Right renal pelvis (tissue), 4 donors: ENCODE data around the gene VPREB1. TPM values are rescaled to one million over a fixed set of nuclear protein-coding genes. Genes with fewer than 3 reads are reported as not detected.
A peak's percentile ranks its signal among the peaks of the same experiment; 100 is the strongest.
"Not testable (repeated sequence)": the region's sequence is repeated elsewhere in the genome, so short reads cannot be mapped to it uniquely, and the experiment has no call there.

ENCODE experiments used
- DNase-seq, 4 donors: peaks; one replicate each; pipeline ENCODE4 v3.0.0-alpha.2; 2013; ENCODE audit warnings: low read depth in 4 of 4, low spot score in 3 of 4, missing footprints in 1 of 4
- polyA plus RNA-seq, 4 donors: library from polyadenylated mRNA; unstranded; fragments of 120-200 nt; gene quantifications; one replicate each; pipeline ENCODE4 v1.2.1, GENCODE V29; 2013; ENCODE audit not compliant: insufficient read length in 4 of 4

The VPREB1 gene, protein sequence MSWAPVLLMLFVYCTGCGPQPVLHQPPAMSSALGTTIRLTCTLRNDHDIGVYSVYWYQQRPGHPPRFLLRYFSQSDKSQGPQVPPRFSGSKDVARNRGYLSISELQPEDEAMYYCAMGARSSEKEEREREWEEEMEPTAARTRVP
- under 1 TPM; 0.14 to 0.44 (median 0.33) TPM for polyA plus RNA-seq

DNA sequence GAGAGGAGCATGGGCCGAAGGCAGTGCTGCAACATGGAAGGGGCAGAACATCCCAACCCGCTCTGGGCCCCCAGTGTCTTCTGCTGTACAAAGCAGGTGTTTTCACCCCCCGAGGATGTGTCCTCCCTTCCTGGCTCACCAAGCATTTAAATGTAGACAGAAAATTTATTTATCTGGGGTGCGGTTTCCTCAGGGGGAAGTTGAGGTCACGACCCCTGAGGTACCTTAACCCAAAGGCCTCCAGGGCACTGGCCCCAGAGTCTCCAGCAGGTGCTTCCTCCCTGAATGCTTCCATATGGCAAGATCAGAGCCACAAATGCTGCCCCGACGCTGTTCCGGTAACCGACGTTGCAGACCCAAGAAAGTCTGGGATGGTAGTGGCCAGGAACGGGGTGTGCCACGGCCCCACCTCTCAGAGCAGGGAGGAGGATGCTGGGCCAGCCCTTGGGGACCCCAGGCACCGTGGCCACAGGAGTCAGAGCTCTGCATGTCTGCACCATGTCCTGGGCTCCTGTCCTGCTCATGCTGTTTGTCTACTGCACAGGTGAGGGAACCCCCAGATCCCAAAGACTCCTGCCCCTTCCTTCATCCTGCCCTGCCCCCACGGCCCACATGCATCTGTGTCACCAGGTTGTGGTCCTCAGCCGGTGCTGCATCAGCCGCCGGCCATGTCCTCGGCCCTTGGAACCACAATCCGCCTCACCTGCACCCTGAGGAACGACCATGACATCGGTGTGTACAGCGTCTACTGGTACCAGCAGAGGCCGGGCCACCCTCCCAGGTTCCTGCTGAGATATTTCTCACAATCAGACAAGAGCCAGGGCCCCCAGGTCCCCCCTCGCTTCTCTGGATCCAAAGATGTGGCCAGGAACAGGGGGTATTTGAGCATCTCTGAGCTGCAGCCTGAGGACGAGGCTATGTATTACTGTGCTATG, at the start of gene VPREB1:
TSS of gene VPREB1 (plus strand) at position 471 of the 935 bp plus-strand sequence. CDS start at position 499, 28 bp downstream.
- no peak for DNase-seq

DNA sequence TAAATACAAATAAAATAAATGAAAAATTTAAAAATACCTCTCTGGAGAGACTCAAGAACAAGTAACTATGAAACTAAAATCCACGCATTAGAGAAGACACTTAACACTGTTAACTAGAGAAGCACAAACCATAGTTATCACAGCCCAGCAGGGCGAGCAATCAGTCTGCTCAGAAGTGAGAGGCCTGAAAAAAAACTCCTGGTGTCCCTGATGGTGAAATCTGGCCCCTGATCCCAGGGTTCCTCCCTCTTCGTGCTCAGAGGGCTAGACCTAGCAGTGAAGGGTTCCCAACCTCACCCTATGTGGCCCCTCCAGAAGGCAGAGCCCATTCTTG, 49.7 kb upstream of the VPREB1 start:
- DNase-seq, result no peak

DNA sequence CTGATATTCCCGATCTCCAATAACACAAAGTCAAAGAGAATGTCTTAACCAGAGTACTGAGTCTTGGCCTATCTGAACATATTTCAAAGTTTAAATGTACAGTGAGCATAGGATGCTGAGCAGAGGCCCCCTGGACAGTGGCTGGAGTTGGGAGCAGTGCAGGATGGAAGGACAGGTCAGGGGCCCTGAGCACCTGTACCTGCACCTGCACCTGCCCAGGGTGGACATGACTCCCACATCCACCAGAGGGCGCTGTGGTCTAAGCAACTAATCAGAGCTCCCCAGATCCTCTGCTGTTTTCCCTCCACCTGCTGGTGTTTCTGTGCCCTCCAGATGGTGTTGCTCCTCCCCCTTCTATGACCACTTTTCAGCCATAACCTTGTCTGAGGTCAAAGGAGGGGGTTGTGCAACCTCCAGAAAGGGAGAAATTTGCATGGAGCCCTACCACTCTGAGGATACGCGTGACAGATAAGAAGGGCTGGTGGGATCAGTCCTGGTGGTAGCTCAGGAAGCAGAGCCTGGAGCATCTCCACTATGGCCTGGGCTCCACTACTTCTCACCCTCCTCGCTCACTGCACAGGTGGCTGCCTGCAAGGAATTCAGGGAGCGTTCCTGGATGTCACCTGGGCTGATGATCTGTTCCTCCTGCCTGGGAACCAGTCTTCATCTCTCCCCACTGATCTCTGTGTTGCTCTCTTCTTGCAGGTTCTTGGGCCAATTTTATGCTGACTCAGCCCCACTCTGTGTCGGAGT, 49.1 kb upstream of the VPREB1 start:
- DNase-seq, result peak in 2 of 4 donors; percentile 49 to 56

DNA sequence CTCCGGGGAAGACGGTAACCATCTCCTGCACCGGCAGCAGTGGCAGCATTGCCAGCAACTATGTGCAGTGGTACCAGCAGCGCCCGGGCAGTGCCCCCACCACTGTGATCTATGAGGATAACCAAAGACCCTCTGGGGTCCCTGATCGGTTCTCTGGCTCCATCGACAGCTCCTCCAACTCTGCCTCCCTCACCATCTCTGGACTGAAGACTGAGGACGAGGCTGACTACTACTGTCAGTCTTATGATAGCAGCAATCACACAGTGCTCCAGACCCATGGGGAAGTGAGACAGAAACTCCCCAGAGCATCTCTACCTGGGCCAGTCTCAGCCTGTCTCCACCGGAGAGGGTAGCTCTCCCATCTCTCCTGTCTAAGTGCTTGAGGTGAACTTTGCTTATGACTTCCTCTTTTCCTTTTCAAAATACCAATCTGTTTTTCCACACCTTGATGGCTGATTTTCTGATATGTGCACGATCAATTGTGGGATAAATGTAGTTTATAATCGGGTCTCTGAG, 48.5 kb upstream of the VPREB1 start:
- no peak for DNase-seq

DNA sequence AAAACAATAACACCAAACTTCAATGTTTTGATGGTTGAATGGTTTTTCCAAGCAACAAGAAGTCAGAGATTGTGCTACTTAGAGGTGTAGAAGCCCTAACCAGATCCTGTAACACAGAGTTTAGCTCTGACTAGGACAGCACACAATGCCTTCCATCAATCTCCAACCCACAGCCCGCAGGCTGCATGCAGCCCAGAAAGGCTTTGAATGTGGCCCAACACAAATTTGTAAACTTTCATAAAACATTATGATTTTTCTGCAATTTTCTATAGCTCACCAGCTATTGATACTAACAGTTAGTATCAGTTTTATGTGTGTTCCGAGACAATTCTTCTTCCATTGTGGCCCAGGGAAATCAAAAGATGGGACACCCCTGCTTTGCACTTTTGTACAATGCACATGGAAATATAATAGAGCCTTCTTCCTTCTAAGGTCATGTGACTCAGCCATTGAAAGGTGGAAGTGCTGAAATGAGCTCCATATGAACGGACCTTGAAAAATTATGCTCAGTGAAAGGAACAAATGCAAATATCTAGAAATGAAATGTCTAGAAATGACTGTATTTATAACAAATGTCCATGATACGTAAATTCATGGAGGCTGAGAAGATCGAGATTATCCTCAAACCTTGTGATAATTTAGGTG, 47.6 kb upstream of the VPREB1 start:
- DNase-seq, result no peak

DNA sequence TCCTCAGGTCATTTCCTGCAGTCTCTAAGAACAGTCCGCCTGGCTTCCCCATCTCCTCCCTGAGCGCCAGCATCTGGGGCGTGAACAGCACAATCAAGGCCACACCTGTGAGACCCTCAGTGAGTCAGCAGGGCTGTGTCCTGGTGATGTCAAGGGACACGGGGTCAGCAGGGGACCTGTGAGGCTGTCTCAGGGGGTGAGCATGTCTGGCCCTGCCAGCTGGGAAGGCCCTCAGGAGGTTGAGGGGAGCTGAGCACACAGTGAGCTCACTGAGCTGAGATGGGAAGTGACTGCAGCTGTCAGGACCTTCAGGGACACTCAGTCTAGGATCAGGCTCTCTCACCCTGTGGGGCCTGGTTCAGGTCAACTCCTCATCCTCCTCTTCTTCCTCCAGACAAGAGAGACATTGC, 46.6 kb upstream of the VPREB1 start:
- no peak for DNase-seq

DNA sequence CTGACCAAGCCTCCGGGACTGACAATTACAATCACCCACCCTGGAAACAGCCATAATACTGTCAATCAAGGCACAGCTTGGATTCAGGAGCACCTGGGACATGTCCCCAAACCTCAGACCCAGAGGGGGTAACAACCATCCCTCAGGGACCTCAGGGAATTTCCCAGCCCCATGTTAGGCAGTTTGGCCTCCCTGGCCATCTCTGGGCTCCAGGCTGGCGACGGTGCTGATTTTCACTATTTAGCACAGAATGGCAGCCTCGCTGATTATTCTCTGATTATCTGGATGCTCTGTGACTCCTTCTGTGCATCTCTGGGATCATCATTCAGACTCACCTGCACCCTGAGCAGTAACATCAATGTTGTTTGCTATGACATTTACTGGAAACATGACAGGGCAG, 45.8 kb upstream of the VPREB1 start:
- no peak for DNase-seq

DNA sequence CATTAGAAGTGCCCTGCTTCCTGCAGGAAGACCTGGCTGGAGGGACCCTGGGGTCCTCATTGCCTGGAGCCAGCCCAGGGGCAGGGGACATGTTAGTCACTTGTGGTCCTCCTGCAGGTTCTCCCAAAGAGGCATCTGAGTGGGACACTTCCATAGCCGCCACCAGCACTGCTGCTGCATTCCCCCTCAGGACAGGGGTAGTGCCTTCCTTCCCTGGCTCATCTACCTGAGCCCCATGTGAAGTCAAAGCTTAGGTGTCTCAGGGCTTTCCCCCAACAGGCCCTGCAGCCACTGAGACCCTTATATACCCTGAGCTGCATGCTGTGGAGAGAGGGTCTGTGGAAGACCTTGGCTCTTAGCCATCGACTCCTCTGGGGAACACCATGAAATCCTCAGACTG, 45.0 kb upstream of the VPREB1 start:
- no peak for DNase-seq

DNA sequence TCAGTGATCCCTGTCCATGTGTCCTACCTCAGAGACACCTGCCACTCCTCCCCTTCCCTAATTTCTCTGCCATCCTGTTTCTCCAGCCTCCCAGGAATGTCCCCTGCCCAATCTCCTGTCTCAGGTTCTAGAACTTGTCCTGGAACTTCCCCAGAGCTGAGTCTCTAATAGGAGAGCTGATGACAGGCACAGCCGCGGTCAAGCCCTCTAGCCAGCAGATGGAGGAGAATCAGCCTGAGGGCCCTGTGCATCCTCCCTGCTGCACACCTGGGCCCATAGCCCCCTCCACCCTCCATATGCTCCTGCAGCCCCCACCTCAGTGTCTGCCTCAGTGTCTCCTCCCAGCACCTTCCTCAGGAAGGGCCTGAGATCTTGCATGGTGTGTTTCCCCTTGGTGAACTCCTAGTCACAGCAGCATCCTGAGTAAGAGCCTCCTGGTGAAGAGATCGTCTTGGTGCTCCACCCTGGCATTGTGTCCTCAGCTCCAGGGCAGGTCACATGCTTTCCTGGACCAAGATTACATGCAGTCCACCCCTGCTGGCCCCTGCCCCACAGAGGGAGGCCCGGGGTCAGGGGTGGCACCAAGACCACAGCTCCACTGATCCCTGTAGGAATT, 43.9 kb upstream of the VPREB1 start:
- DNase-seq, result no peak

DNA sequence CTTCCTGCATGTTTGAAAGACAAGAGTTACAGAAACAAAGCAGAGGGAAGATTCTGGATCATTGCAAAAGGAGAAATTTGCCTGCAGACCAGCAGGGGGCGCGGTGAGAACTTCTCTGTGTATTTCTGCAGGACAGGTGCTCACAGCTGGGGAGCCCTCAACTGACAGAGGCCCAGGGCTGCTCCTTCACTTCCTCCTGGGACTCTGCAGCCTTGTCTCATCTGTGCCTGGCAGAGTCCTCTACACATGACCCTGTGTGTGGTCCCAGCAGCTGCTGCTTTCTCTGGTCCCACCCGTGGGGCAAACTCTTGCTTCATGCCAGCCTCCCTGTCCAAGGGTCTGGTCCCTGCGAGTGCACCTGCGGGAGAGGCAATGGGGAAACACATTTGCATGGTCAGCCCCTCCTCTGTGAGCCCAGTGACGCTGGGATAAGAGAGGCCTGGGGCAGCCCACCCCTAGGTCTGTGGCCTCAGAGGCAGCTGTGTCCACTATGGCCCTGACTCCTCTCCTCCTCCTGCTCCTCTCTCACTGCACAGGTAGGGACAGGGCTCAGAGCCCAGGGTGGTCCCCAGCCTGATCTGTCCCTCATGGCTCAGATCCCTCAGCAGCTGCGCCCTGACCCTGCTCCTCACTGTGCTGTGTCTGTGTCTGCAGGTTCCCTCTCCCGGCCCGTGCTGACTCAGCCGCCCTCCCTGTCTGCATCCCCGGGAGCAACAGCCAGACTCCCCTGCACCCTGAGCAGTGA, 43.2 kb upstream of the VPREB1 start:
- no peak for DNase-seq

DNA sequence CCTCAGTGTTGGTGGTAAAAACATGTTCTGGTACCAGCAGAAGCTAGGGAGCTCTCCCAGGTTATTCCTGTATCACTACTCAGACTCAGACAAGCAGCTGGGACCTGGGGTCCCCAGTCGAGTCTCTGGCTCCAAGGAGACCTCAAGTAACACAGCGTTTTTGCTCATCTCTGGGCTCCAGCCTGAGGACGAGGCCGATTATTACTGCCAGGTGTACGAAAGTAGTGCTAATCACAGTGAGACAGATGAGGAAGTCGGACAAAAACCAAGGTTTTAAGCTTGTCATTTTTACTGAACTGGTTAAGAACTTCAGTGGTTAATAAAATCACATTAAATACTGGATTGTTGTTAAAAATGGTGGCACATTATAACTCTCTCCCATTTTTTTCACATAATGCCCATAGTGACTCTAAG, 42.6 kb upstream of the VPREB1 start:
- no peak for DNase-seq

DNA sequence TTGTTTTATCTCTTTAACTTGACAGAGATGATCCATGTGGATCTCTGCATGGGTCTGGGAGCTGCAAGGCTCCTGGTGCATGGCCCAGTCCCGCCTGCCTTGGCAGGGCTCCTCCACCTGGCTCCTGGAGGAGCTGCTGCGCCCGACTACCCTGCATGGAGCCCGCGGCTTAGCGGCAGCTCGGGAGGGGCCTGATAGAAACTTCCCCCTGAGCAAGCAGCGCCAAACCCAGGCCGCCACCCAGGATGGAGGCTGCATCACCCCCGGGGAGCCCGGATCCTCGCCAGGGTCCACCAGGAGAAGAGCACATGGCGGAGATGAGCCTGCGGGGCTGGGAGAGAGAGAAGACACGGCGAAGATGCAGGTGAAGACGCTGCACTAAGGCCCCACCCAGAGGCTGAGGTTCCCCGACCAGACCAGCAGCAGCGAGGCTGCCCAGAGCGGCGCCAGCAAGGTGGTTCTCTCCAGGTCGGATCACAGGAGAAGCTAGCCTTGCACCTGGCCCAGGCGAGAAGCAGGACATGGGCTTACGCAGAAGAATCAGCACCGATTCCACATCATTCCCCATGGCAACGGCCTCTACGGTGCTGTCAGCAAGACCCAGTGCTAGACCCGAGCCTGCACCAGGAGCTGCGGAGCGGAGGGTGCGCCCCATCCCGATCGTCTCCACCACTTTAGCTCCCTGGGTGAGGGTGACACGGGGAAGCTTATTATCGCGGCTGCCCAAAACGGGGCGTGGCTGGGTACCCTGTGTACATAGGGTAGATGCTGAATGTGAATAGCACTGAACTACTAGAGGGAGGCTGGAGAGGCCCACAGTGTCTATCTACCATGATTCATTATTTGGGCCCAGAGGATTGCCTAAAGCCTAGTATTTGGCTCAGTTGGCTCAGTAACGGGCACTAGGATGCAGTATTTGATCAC, 41.3 kb upstream of the VPREB1 start:
- no peak for DNase-seq

DNA sequence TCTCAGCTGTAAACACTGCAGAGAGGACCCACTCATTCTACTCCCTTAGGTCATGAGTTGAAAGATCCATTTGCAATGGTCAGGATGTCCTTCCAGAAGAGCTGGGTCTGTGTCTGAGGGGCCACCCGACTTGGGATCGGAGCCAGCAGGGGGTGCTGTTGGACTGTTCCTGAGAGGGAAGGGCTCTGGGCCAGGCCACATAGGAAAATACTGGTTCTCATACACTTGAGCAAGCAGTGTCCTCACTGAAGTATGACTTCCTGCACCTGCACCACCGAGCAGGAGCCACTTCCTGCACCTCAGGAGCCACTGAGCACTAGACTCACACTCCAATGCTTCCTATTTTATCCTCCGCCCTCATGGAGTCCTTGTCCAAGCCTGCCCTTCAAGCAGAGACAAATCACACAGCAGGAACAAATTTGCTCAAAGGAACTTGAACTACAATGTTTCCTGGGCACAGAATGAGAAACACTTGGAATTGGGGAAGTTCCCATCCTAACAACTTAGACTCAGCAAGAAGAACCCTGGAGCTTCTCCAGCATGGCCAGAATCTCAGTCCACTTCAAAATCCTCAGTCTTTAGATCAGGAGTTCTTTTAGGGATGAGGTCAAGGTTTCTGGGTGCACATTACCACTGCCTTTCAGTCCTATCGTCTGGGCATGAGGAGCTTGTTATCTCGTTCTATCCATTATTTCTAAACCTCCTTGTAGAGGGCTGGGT, 36.6 kb upstream of the VPREB1 start:
- DNase-seq, result peak; percentile 51 to 63 (median 56)

DNA sequence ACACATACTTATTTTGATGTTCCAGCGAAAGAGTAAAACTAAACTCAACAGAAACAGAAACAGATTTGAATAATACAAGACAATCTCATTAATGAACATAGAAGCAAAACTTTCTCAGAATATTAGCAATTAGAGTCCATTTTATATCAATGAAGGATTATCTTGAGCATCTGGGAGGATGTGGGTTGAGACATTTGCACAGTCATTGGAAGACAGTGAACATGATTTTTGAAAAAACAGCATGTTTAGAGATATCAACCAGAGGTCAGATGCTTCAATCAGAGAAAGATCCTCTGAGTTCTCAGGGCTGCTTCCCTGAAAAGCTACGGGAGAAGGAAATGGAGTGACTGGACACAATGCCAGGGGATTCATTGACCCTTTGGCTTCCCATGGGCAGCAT, 35.9 kb upstream of the VPREB1 start:
- no peak for DNase-seq

DNA sequence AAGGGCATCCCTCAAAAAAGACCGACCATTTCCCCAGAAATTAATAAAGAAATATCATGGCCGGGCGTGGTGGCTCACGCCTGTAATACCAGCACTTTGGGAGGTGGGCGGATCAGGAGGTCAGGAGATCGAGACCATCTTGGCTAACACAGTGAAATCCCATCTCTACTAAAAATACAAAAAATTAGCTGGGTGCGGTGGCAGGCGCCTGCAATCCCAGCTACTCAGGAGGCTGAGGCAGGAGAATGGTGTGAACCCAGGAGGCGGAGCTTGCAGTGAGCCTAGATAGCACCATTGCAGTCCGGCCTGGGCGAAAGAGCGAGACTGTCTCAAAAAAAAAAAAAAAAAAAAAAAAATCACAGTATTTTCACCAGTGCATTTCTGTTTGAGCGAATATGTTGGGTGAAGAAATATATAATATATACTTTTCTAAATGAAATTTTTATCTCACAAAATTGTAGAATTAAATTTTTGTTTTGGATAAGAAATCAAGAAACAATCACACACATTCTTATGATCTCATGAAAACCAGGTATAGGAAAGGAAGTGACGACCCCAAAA, 35.4 kb upstream of the VPREB1 start:
- DNase-seq, result not testable (repeated sequence)

DNA sequence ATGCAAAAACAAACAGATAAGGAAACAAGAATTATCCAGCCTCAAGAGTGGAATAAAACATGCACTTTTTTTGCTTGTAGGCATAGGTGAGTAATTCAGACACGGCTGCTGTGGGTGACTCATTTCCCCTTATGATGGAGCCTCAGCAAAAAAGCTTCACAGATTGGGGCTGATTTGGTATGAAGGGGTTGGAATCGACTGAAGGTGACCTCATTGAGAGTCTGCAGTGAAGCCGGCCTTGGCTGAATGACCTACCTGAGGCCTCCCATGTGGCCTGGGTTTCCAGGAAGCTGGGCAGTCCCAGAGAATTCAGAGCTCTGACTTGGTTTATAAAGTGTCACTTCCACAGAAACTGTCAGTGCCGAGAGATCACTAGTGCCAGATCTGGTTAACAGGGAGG, 34.2 kb upstream of the VPREB1 start:
- no peak for DNase-seq
